Stimulated activated CD4-positive, alpha-beta T cell treated with anti-CD3 and anti-CD28 coated beads, Interleukin-4, amount 100 ng/mL, for 24 hours (primary cell): Measurements from ENCODE around the gene CYP19A1.

ENCODE experiments used
- DNase-seq: peaks from one replicate; pipeline ENCODE4 v3.0.0-alpha.2; 2020

Gene CYP19A1

DNA sequence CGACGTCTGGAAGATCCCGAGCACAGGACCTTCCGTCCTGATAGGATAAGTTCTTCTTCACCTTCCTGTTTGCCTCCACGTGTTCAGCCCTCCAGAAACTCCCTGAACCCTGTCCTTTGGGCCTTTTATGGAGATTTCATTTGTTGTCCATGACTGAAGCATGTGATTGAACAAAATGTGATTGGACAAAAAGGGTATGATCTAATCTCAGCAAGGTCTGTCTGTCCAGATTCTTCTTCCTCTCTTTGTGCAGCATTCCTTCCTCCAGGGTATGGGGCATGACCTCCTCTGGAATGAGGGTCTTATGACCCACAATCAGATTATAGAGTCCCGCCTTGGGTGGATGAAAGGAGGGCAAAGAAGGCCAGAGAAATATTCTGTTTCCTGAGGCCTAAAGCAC lies at the start of gene CYP19A1:
Gene CYP19A1, minus strand, starts transcription at position 101 of the 400 bp plus-strand sequence. CDS start 95,684 bp downstream, outside the sequence.
- DNase-seq, result no peak

DNA sequence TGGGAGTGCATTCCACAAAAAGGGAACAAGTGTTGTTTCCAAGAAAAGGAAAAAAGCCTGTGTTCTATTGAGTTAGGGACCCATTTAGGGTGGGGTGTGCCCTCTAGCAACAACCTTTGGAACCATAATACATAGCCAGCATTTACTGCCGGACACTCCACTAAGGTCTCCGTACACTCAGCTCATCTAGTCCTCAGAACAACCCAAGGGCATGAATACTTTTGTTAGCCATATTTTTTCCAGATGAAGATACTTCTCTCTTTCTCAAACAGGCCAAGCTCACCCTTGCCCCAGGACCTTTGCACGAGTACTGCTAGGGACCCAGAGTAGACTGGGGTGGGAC lies 49.3 kb upstream of the CYP19A1 start:
- no peak for DNase-seq

GRCh38 chr15:51386960-51387698 lies 48.7 kb upstream of the CYP19A1 start:
- no peak for DNase-seq

- DNase-seq, result no peak
Observed at GRCh38 chr15:51386486-51386885, 48.1 kb upstream of the CYP19A1 start.

GRCh38 chr15:51386029-51386428 lies 47.6 kb upstream of the CYP19A1 start:
- no peak for DNase-seq

DNA sequence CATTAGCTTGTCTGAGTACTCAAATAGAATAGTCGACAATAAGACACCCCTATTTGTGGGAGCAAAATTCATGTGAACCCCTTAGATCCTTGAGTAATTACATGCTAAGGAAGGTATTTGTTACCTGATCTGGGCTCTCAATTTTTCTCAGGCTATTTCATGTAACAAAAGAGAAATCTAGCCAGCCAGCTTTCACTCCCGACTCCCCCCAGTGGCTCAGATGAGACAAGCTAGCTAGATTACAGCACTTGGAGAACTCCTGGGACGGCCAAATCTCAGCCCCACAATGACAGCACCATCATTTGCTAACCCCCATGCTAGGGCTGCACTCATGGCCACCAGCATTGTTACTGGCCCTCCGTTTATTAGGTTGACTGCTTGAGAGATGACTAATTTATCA lies 44.4 kb upstream of the CYP19A1 start:
- DNase-seq, result no peak

GRCh38 chr15:51380999-51381806 lies 42.8 kb upstream of the CYP19A1 start:
- no peak for DNase-seq

DNA sequence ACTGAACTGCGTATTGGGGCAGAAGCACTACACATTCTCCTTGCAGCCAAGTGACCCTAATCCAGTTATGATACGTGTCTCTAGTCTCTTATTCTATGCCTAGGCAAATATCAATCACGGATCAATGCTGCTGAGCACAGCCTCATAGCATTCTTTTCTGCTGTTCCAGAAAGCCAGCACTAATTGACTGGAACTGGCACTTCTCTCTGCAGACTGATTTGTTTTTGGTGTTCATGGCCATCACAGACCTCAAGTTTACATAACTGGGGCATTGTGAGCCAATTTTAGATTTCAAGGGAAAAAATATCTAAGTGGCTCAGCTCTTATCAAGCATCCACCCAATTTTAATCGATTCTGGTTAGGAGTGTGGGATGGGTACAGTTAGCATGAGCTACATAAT lies 41.0 kb upstream of the CYP19A1 start:
- DNase-seq, result no peak

GRCh38 chr15:51378406-51378805 lies 40.0 kb upstream of the CYP19A1 start:
- no peak for DNase-seq

- no peak for DNase-seq
Observed at GRCh38 chr15:51377038-51377786, 38.8 kb upstream of the CYP19A1 start.

GRCh38 chr15:51375966-51376640 lies 37.7 kb upstream of the CYP19A1 start:
- DNase-seq, result no peak

GRCh38 chr15:51374131-51374530 lies 35.7 kb upstream of the CYP19A1 start:
- no peak for DNase-seq

GRCh38 chr15:51371266-51371665 lies 32.9 kb upstream of the CYP19A1 start:
- no peak for DNase-seq

GRCh38 chr15:51369451-51369761 lies 31.0 kb upstream of the CYP19A1 start:
- no peak for DNase-seq

- no peak for DNase-seq
Observed at GRCh38 chr15:51368751-51369450, 30.5 kb upstream of the CYP19A1 start.

DNA sequence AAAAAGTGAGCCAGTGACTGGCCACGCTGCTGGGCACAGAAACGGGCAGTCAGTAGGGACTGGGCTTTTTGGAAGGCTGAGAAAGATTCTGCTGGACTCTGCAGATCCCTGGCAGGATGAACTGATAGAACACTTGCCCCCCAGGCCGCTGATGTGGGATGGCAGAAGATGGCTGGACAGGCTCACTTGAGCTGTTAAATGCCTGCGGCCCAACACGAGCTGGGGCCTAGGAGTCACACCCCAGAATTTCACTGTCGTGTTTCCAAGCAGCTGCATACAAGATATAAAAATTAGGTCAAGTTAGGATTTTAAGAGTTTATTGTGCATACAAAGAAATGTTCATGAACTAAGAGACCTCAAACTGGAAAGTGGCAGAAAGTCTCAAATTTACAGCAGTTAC lies 29.9 kb upstream of the CYP19A1 start:
- DNase-seq, result no peak

- no peak for DNase-seq
Observed at GRCh38 chr15:51367322-51367976, 29.1 kb upstream of the CYP19A1 start.

DNA sequence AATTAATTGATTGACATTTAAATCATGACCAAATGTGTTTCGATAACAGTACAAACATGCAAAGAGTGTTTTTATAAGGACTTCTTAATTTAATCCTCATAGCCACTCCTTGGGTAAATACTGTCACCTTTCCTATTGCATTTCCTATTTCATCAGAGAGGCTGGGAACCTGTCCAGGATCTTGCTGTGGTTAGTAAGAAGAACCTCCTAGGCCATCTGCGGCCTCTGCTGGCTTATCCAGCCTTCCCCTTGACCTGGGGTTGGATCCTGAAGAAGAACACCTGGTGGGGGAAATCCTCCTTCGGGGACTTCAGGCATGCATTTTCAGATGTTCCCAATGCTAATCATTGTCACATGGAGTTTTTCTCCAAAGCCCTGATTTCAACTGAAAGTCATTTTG lies 28.5 kb upstream of the CYP19A1 start:
- DNase-seq, result no peak

- no peak for DNase-seq
Observed at GRCh38 chr15:51366071-51366470, 27.7 kb upstream of the CYP19A1 start.

GRCh38 chr15:51365417-51365816 lies 27.0 kb upstream of the CYP19A1 start:
- no peak for DNase-seq

DNA sequence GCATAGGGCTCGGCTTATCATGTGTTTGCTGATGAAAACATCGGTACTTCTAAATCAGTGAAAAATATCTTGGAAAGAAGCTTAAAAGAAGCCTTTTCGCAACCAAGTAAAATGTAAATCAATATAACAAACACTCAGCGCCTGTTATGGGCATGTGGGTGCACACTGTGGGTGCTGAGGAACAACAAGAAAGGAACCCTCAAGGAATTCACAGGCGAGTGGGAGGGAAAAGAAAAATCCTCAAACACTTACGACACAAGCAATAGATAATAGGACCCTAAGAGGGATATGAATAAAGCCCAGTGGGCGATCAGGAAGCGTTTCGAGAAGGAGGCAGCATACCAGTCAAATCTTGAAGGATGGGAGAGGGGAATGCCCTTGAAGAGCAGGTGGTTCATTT lies 25.0 kb upstream of the CYP19A1 start:
- no peak for DNase-seq

GRCh38 chr15:51359981-51360380 lies 21.6 kb upstream of the CYP19A1 start:
- DNase-seq, result no peak
